ENCODE measurements around the gene SCGB1D4. TPM values are rescaled to one million over a fixed set of nuclear protein-coding genes. Genes with fewer than 3 reads are reported as not detected.

Gene SCGB1D4, protein sequence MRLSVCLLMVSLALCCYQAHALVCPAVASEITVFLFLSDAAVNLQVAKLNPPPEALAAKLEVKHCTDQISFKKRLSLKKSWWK
- not detected in 2 replicates for total RNA-seq

DNA sequence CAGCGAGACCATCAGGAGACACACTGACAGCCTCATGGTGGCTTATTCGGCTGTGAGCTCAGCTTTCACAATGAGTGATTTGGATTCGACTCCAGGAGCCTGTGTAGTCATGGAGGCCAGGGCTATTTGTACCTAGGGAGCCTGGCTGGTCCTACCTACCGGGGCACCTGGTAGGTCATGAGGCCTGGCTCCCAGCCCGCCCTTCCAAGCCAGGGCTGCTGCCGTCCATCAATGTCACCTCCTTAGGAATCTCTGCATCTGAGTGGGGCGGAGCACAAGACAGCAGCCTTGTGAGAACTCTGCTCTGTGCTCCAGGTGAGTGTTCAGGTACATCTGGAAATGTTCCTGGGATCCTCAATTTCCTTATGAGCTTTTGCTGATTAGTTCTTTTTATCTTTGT lies at the start of gene SCGB1D4:
TSS of gene SCGB1D4 (minus strand) at position 101 of the 400 bp plus-strand sequence. CDS start at position 36, 65 bp downstream.

DNA sequence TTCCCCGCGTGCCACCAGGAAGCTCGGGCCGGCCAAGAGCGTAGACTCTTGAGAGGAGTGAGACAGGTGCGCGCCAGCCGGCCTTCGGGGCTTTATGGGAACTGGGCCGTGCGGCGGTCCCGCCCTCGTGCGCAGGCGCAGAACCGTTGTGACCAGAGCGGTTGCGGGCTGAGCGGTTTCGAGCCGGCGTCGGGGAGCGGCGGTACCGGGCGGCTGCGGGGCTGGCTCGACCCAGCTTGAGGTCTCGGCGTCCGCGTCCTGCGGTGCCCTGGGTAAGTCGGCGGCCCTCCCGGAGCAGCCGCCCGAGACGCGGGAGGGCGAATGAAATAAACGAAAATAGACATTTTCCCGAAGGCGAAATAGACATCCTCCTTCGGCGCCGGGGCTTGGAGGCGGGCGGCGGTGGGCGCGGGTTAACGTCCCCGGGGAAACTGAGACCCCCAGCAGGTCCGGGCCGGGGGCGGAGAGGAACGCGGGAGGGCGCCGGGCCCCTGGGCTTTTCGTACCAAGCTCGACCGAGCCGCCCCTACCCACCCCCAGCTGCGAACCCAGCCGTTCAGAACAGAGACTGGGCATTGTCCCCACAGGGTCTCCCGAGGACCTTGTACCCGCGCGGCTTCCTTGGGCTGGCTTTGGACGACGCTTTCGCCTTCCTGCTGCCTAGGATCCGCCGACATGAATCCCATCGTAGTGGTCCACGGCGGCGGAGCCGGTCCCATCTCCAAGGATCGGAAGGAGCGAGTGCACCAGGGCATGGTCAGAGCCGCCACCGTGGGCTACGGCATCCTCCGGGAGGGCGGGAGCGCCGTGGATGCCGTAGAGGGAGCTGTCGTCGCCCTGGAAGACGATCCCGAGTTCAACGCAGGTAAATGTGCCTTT lies 38.7 kb upstream of the SCGB1D4 start, which contains the start of gene ASRGL1:
TSS of gene ASRGL1 (plus strand) at position 146 of the 879 bp plus-strand sequence. CDS start at position 676, 530 bp downstream.

DNA sequence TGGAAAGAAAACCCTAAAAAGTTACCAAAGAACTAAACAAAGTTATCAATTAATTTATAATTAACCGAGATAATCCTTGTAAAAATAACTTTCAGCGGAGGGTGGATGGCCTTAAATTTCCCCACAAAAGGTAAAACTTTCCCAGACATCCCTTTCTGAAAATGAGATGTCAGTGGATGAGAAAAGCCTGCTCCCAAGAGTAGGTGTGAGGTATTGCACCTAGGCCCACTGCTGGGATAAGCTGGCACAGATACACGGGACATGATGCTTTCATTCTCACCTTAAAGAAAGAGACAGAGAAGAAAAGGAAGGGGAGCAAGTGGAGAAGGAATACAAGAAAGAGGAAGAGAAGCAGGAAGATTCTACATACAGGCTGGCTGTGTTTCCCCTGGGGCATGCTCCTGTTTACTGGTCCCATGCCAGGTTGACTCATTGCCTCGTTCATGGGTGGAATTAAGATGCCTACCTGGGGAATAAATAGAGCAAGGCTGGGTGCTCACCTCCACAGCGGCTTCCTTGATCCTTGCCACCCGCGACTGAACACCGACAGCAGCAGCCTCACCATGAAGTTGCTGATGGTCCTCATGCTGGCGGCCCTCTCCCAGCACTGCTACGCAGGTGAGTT lies 29.1 kb downstream of the SCGB1D4 start, which contains the start of gene SCGB2A2:
TSS of gene SCGB2A2 (plus strand) at position 505 of the 625 bp plus-strand sequence. CDS start at position 564, 59 bp downstream.

Other genes with a start within 250 kb of the SCGB1D4 start
- 19.8 and 21.2 TPM in 2 replicates for gene INCENP, start 175.1 kb downstream of the SCGB1D4 start, total RNA-seq
- not detected in 2 replicates for gene SCGB1D1, start 108.9 kb downstream of the SCGB1D4 start, total RNA-seq
- not detected in 2 replicates for gene SCGB2A1, start 90.4 kb downstream of the SCGB1D4 start, total RNA-seq
- not detected in 2 replicates for gene SCGB1D2, start 56.8 kb downstream of the SCGB1D4 start, total RNA-seq
- gene SCGB2A2, start 28.9 kb downstream of the SCGB1D4 start, total RNA-seq, result not detected in 2 replicates
- 0.15 and 0.44 TPM in 2 replicates for gene ASRGL1, start 38.4 kb upstream of the SCGB1D4 start, total RNA-seq
- gene SCGB1A1, start 120.0 kb upstream of the SCGB1D4 start, total RNA-seq, result not detected in 2 replicates
- 438 and 502 TPM in 2 replicates for gene AHNAK, start 247.7 kb upstream of the SCGB1D4 start, total RNA-seq